Prostate gland (tissue), 2 donors: ENCODE data around the gene RHCE.
"Not testable (repeated sequence)": the region's sequence is repeated elsewhere in the genome, so short reads cannot be mapped to it uniquely, and the experiment has no call there.

Experiments used
- CTCF ChIP-seq, 4 experiments: fragments of 200-600 bp in 2 of 4; fragments of 450-650 bp in 2 of 4; sonication (generic) in 2 of 4; IDR thresholded peaks; 1 replicate in 3 of 4; 2 replicates in 1 of 4; pipeline ENCODE4 v1.5.1; 2016 to 2019; ENCODE audit warnings: antibody characterized with exemption in 4 of 4, mild to moderate bottlenecking in 2 of 4, moderate library complexity in 2 of 4
- POLR2A ChIP-seq: fragments of 450-650 bp; IDR thresholded peaks from one replicate; pipeline ENCODE4 v1.6.1; 2016; ENCODE audit warnings: antibody characterized with exemption, mild to moderate bottlenecking
- POLR2AphosphoS5 ChIP-seq: sonication (generic); formaldehyde crosslinking; IDR thresholded peaks from one replicate; pipeline ENCODE4 v1.6.1; 2017; ENCODE audit warnings: antibody characterized with exemption

- TF ChIP-seq CTCF (IDR thresholded peaks at IDR 0.05); POLR2A; POLR2AphosphoS5: not testable (repeated sequence)
These were observed 36.8 kb downstream of the RHCE start for GRCh38 chr1:25383875-25384274.
